Heart left ventricle (tissue), 13 donors: Measurements from ENCODE around the gene PTPN5.

ENCODE experiments used
- POLR2A ChIP-seq, 2 donors: fragments of 450-650 bp; IDR thresholded peaks; one replicate each; pipeline ENCODE4 v1.6.1; 2017; ENCODE audit warnings: antibody characterized with exemption in 2 of 2, mild to moderate bottlenecking in 2 of 2, moderate library complexity in 2 of 2
- TF ChIP-seq, protein P1 (sequence below), 12 donors: fragments of 200-600 bp; sonication (generic) in 4 of 12; IDR thresholded peaks; one replicate each; pipeline versions ENCODE4 v1.5.0 to v1.8.0; 2018 to 2022; ENCODE audit warnings: antibody characterized with exemption in 12 of 12, mild to moderate bottlenecking in 5 of 12
- donor health status: ischemic (EF 13 %, LVEDD 7.1; RV severe dilation, severe dysfunction).
- donor health status: DM: no; HTN: yes; CAD: no.
- donor health status: DM: no; HTN: no; CAD: no.
- donor health status: ischemic (EF 25% LVEDD 6.9; RV normal size, moderate dysfunction).
- donor health status: ischemic (EF 25% LVEDD 5.7; RV mildly dilated, moderate dysfunction).
- donor health status: ischemic (EF 35%, LVEDD 5.7; RV mildly dilated, moderate dysfunction).
- donor health status: nonischemic (EF 11% LVEDD 7.7; RV severe dilation, severe dysfunction).
- donor health status: DM: yes; HTN: yes; CAD: no.
- donor health status: PGD.
- donor health status: ischemic (EF 29% LVEDD 5.4; RV normal size, mild dysfunction).
- donor health status: nonischemic (EF 23%, LVEDD 6.1; RV moderate dilation, normal function).

DNA sequence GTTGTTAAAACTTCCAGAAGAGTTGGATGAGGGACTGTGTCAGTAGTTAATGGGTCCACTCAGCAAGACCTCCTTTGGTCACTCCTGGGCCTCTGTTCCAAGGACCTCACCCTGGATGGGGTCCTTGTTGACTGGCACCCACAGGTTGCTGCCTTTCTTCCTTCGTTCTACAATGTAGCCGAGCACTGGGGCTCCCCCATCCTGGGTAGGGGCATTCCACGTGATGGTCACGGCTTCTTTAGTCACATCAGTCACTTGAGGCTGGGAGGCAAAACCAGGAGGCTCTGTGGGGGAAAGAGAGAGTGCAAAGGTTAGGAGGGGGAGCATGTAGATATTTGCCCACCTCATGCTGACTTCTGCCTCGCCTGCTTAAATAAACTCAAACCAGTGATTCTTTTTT lies 81.1 kb downstream of the PTPN5 start:
- TF ChIP-seq, protein P1, sequence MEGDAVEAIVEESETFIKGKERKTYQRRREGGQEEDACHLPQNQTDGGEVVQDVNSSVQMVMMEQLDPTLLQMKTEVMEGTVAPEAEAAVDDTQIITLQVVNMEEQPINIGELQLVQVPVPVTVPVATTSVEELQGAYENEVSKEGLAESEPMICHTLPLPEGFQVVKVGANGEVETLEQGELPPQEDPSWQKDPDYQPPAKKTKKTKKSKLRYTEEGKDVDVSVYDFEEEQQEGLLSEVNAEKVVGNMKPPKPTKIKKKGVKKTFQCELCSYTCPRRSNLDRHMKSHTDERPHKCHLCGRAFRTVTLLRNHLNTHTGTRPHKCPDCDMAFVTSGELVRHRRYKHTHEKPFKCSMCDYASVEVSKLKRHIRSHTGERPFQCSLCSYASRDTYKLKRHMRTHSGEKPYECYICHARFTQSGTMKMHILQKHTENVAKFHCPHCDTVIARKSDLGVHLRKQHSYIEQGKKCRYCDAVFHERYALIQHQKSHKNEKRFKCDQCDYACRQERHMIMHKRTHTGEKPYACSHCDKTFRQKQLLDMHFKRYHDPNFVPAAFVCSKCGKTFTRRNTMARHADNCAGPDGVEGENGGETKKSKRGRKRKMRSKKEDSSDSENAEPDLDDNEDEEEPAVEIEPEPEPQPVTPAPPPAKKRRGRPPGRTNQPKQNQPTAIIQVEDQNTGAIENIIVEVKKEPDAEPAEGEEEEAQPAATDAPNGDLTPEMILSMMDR (IDR thresholded peaks at IDR 0.05): no peak
- no peak for TF ChIP-seq POLR2A (IDR thresholded peaks at IDR 0.05)
